GM12864 (cell line): ENCODE results near the gene UMODL1.

Experiments used
- DNase-seq: peaks from one replicate; pipeline ENCODE4 v3.0.0-alpha.2; 2011; ENCODE audit warnings: low read depth
- H3K4me3 ChIP-seq: 2 replicates; pipeline ENCODE4 v1.5.1; 2011; ENCODE audit warnings: mild to moderate bottlenecking, low read depth, low read length, control low read depth
- CTCF ChIP-seq: IDR thresholded peaks from 2 replicates; pipeline ENCODE4 v1.5.1; 2011; ENCODE audit warnings: low read depth, mild to moderate bottlenecking, moderate library complexity, low read length, control low read depth, inconsistent platforms; ENCODE audit errors: missing control alignments

UMODL1 gene

GRCh38 chr21:42163511-42163863, 92.4 kb downstream of the UMODL1 start:
- no peak for DNase-seq
- no peak for TF ChIP-seq CTCF
- H3K4me3 ChIP-seq: no peak overlapping the region

GRCh38 chr21:42164064-42164789, 93.1 kb downstream of the UMODL1 start:
- DNase-seq: peak; percentile 16
- peak; percentile 77 for TF ChIP-seq CTCF
- H3K4me3 ChIP-seq: no peak overlapping the region

GRCh38 chr21:42164818-42165217, 93.7 kb downstream of the UMODL1 start:
- no peak overlapping the region for H3K4me3 ChIP-seq
- TF ChIP-seq CTCF: no peak
- no peak for DNase-seq

GRCh38 chr21:42165901-42166300, 94.8 kb downstream of the UMODL1 start:
- TF ChIP-seq CTCF: no peak
- no peak for DNase-seq
- H3K4me3 ChIP-seq: no peak overlapping the region

GRCh38 chr21:42169758-42170157, 98.6 kb downstream of the UMODL1 start:
- DNase-seq: no peak
- TF ChIP-seq CTCF: no peak
- no peak overlapping the region for H3K4me3 ChIP-seq

- no peak for TF ChIP-seq CTCF
- no peak overlapping the region for H3K4me3 ChIP-seq
- DNase-seq: no peak
These were observed 100.3 kb downstream of the UMODL1 start for GRCh38 chr21:42171091-42172053.
